Measurements from ENCODE around the gene DNTT.

DNA sequence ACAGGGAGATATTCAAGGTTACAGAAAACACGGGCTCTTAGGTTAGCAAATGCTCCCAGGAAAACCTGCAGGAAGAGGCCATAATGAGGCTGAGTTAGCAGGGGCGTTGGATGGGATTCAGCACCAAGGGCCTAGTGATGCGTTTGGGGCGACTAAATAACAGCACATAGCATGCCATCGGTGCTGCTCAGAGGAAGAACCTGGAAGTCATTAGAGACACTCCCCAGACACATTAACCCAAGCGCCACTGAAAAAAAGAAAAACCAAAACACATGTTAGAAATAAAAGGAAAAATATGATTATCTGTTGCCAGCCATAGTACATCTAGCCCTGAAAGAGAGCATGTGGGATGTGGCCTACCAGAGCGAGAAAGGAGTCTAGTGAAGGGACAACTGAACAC is 83.4 kb downstream of the DNTT start:
- TF ChIP-seq CTCF (conservative IDR thresholded peaks at IDR 0.05; ENCODE audit: low read length) (no peak), EZH2phosphoT487 (IDR thresholded peaks at IDR 0.05; ENCODE audit: borderline replicate concordance) (no peak)
